GM12864 (cell line): ENCODE measurements around the gene FCHO2.

ENCODE experiments used
- DNase-seq: peaks from one replicate; pipeline ENCODE4 v3.0.0-alpha.2; 2011; ENCODE audit warnings: low read depth
- H3K4me3 ChIP-seq: 2 replicates; pipeline ENCODE4 v1.5.1; 2011; ENCODE audit warnings: mild to moderate bottlenecking, low read depth, low read length, control low read depth
- TF ChIP-seq, protein P1 (sequence below): IDR thresholded peaks from 2 replicates; pipeline ENCODE4 v1.5.1; 2011; ENCODE audit warnings: low read depth, mild to moderate bottlenecking, moderate library complexity, low read length, control low read depth, inconsistent platforms; ENCODE audit errors: missing control alignments

FCHO2 gene, protein sequence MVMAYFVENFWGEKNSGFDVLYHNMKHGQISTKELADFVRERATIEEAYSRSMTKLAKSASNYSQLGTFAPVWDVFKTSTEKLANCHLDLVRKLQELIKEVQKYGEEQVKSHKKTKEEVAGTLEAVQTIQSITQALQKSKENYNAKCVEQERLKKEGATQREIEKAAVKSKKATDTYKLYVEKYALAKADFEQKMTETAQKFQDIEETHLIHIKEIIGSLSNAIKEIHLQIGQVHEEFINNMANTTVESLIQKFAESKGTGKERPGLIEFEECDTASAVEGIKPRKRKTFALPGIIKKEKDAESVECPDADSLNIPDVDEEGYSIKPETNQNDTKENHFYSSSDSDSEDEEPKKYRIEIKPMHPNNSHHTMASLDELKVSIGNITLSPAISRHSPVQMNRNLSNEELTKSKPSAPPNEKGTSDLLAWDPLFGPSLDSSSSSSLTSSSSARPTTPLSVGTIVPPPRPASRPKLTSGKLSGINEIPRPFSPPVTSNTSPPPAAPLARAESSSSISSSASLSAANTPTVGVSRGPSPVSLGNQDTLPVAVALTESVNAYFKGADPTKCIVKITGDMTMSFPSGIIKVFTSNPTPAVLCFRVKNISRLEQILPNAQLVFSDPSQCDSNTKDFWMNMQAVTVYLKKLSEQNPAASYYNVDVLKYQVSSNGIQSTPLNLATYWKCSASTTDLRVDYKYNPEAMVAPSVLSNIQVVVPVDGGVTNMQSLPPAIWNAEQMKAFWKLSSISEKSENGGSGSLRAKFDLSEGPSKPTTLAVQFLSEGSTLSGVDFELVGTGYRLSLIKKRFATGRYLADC

DNA sequence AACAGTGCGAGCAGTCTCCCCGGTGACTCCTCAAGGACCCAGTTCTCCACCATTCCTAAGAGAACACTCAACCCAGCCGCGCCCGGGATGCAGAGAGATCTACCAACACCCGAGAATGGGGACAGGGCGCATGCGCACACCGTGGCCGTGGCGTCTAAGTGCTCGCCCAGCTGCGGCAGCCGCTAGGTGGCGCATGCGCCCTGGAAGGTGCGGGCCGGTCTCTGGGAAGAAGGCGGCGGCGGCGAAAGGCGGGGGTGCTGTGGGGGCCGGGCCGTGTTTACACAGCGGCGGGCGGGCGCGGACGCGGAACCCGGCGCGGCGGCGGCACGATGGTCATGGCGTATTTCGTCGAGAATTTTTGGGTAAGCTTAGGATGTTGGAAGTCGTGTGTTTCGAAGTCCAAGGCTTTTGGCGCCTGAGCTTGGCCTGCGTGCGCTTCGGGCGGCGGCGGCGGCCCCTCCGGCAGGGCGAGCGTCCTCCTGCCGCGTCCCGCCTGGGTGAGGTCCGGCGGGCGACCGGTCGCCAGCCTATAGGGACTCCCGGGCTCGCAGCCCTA, at the start of gene FCHO2:
Gene FCHO2 (plus strand): TSS at position 274 of the 556 bp plus-strand sequence. CDS start 56 bp downstream, at position 330.
- TF ChIP-seq, protein P1, sequence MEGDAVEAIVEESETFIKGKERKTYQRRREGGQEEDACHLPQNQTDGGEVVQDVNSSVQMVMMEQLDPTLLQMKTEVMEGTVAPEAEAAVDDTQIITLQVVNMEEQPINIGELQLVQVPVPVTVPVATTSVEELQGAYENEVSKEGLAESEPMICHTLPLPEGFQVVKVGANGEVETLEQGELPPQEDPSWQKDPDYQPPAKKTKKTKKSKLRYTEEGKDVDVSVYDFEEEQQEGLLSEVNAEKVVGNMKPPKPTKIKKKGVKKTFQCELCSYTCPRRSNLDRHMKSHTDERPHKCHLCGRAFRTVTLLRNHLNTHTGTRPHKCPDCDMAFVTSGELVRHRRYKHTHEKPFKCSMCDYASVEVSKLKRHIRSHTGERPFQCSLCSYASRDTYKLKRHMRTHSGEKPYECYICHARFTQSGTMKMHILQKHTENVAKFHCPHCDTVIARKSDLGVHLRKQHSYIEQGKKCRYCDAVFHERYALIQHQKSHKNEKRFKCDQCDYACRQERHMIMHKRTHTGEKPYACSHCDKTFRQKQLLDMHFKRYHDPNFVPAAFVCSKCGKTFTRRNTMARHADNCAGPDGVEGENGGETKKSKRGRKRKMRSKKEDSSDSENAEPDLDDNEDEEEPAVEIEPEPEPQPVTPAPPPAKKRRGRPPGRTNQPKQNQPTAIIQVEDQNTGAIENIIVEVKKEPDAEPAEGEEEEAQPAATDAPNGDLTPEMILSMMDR, result peak; percentile 74
- peak; percentile 77 for DNase-seq
- peak within 1 kb of the TSS; percentile 75 for H3K4me3 ChIP-seq

DNA sequence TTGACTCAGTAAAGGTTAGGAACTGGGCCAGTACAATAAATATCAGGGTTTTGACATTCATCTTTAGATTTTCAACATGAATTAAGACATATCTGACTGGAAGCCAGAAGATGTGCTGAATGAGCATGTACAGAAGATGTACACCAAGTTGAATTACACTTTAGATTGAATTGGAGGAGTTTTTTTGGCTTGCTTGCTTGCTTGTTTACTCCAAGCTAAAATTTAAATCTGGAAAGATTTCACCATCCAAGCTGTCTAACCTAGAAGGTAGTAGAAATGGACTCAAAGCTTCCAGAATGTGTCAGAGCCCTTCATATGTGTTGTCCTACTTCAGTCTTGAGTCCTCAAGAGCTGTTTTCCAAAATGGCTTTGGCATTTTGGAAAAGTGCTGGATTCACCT, 49.0 kb upstream of the FCHO2 start:
- no peak overlapping the region for H3K4me3 ChIP-seq
- DNase-seq, result no peak
- TF ChIP-seq, protein P1, result no peak

- TF ChIP-seq, protein P1, result no peak
- H3K4me3 ChIP-seq, result no peak overlapping the region
- no peak for DNase-seq
Observed at GRCh38 chr5:72908664-72909063, 47.2 kb upstream of the FCHO2 start.

DNA sequence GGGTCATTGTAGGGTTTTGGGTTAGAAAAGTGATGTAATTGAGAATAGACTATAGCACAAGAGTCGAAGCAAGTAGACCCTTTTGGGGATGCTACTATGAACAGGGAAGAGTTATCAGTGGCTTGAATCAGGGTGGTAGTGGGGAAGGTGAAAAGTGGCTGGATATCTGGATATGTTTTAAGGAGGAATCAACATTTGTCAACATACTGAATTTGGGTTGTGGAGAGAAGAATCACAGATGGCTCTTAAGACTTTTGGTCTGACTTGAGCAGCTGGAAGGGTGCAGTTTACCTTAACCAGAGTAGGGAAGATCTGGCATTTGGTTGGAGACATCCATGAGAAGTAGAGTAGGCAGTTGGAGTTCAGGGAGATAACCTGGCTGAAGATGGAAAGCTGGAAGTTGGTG, 38.5 kb upstream of the FCHO2 start:
- no peak for DNase-seq
- no peak overlapping the region for H3K4me3 ChIP-seq
- TF ChIP-seq, protein P1, result no peak

GRCh38 chr5:72920690-72921502, 34.9 kb upstream of the FCHO2 start:
- TF ChIP-seq, protein P1, result no peak
- H3K4me3 ChIP-seq, result no peak overlapping the region
- no peak for DNase-seq

- TF ChIP-seq, protein P1, result no peak
- no peak for DNase-seq
- H3K4me3 ChIP-seq, result no peak overlapping the region
Observed at GRCh38 chr5:72921886-72922285, 34.0 kb upstream of the FCHO2 start.
